Measurements from ENCODE around the gene NHLRC4. TPM values are rescaled to one million over a fixed set of nuclear protein-coding genes. Genes with fewer than 3 reads are reported as not detected.

NHLRC4 gene
- polyA plus RNA-seq, 2 of the 4 experiments (the other 2 are of a cell fraction): 0.03 to 0.09 TPM

GRCh38 chr16:598823-599739 lies 32.3 kb downstream of the NHLRC4 start:
- no peak overlapping the region for H3K27ac ChIP-seq
- H3K9me3 ChIP-seq: no peaks in the 10 kb centered on the region; the same call in 2 of the 3 replicates
- DNase-seq (ENCODE audit: low read depth in 1 of 2, low spot score in 1 of 2) (no peak), FAIRE-seq (no peak), ATAC-seq (no peak)
- H3K4me3 ChIP-seq: no peak overlapping the region
- CTCF ChIA-PET: interaction anchor here (0.6 to 2.8 kb wide), 7 partner anchors 17 to 443 kb away, joined by 3 to 11 read pairs (median 3); no protein-coding TSS in a partner anchor
- no peaks in the 10 kb centered on the region for H3K4me1 ChIP-seq
- TF ChIP-seq GATA3 (IDR thresholded peaks at IDR 0.05; ENCODE audit: borderline replicate concordance) (no peak), FOSL2 (IDR thresholded peaks at IDR 0.05) (no peak), FOSL2 (CRISPR knock-in tag; IDR thresholded peaks at IDR 0.05) (no peak), REST (IDR thresholded peaks at IDR 0.05) (no peak), FOSB (CRISPR knock-in tag; IDR thresholded peaks at IDR 0.05) (no peak), POLR2AphosphoS2 (conservative IDR thresholded peaks at IDR 0.05; ENCODE audit: low read length) (no peak), HES2 (IDR thresholded peaks at IDR 0.05) (no peak), KDM1A (IDR thresholded peaks at IDR 0.05; ENCODE audit: low read depth) (no peak), ELK1 (IDR thresholded peaks at IDR 0.05; ENCODE audit: low read depth, low read length) (no peak), NFE2L2 (conservative IDR thresholded peaks at IDR 0.05; ENCODE audit: low read length) (no peak), MYC (IDR thresholded peaks at IDR 0.05; ENCODE audit: borderline replicate concordance, low read length) (no peak), BHLHE40 (IDR thresholded peaks at IDR 0.05; ENCODE audit: low read depth, low read length) (no peak), CTCF (IDR thresholded peaks at IDR 0.05) (no peak), PBX3 (IDR thresholded peaks at IDR 0.05) (no peak)
- POLR2A ChIA-PET: no interaction called here
- no peak overlapping the region for H3K4me2 ChIP-seq
- 95% methylated on average over 42 of the region's 43 CpGs for WGBS (ENCODE audit: missing lambda C conversion rate)

GRCh38 chr16:600781-601180 lies 34.0 kb downstream of the NHLRC4 start:
- H3K4me2 ChIP-seq: no peak overlapping the region
- ATAC-seq (peak; percentile 85 to 88), FAIRE-seq (no peak), DNase-seq (ENCODE audit: low read depth in 1 of 2, low spot score in 1 of 2) (no peak)
- no peaks in the 10 kb centered on the region for H3K4me1 ChIP-seq
- CTCF ChIA-PET: interaction anchor here (0.9 to 2.8 kb wide), 10 partner anchors 9 to 66 kb away, joined by 3 to 11 read pairs (median 4); partner anchors contain the start of gene METTL26
- TF ChIP-seq HOXB13 (CRISPR knock-in tag; IDR thresholded peaks at IDR 0.05; ENCODE audit: low read depth): no peak
- TF ChIP-seq ZNF302 (CRISPR knock-in tag; IDR thresholded peaks at IDR 0.05): no peak
- TF ChIP-seq CTCF (IDR thresholded peaks at IDR 0.05): peak; percentile 19; the same call in 2 of the 3 replicates
- TF ChIP-seq TP53 (CRISPR knock-in tag; IDR thresholded peaks at IDR 0.05): no peak
- TF ChIP-seq EP300 (IDR thresholded peaks at IDR 0.05): no peak
- TF ChIP-seq RAD21 (conservative IDR thresholded peaks at IDR 0.05 in 1 of 2, IDR thresholded peaks at IDR 0.05 in 1 of 2): 0 out of 5 replicates have a peak, but pooled peaks of 1 of the 2 experiments have one; percentile 16
- TF ChIP-seq MYC (IDR thresholded peaks at IDR 0.05; ENCODE audit: borderline replicate concordance, low read length): no peak
- TF ChIP-seq USF2 (IDR thresholded peaks at IDR 0.05): no peak
- TF ChIP-seq POLR2AphosphoS2 (conservative IDR thresholded peaks at IDR 0.05; ENCODE audit: low read length): no peak
- no peak overlapping the region for H3K4me3 ChIP-seq
- H3K9me3 ChIP-seq: peaks cover 17% of the 10 kb centered on the region
- POLR2A ChIA-PET: no interaction called here
- WGBS (ENCODE audit: missing lambda C conversion rate): 68% methylated on average over 7 of the region's 7 CpGs
- H3K27ac ChIP-seq: no peak overlapping the region
